Choroid plexus epithelial cell (primary cell): ENCODE results near the gene DLGAP1.
A peak's percentile ranks its signal among the peaks of the same experiment; 100 is the strongest.

ENCODE experiments used
- DNase-seq: peaks from one replicate; pipeline ENCODE4 v3.0.0-alpha.2; 2010; ENCODE audit warnings: low read depth
- H3K4me3 ChIP-seq: 2 replicates; pipeline ENCODE4 v1.5.1; 2011; ENCODE audit warnings: low read depth, mild to moderate bottlenecking, control low read depth, low read length, moderate library complexity
- TF ChIP-seq, protein P1 (sequence below): conservative IDR thresholded peaks from 2 replicates; pipeline ENCODE4 v1.5.1; 2011; ENCODE audit warnings: low read depth, mild to moderate bottlenecking, control low read depth, inconsistent platforms, low read length, moderate library complexity

DLGAP1 gene

DNA sequence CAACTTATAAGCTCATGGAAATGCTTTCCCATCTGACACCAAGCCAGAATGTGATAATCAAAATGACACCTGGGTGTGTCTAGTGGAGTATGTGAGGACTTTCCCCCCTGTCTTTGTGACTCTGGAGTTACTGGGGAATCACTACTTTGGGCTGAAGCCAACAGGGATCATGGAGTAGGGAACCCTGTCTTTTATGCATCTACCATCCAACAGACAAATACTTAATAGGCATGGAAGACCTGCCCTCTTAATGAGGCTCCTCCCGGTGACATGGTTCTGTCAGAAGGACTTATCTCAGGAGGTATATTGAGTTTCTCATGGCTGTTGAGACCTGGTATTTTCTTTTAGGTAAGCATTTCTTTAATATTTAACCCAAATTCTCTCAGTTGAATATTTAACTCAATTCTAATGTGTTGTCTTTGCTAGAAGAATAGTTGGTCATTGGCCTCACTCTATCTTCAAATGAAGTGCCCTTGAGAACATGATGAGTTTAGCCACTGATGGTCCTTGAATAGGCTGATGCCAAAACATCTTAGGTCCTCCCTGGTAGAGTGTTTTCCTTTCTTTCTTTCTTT, 963.0 kb downstream of the DLGAP1 start:
- no peak for DNase-seq
- TF ChIP-seq, protein P1, sequence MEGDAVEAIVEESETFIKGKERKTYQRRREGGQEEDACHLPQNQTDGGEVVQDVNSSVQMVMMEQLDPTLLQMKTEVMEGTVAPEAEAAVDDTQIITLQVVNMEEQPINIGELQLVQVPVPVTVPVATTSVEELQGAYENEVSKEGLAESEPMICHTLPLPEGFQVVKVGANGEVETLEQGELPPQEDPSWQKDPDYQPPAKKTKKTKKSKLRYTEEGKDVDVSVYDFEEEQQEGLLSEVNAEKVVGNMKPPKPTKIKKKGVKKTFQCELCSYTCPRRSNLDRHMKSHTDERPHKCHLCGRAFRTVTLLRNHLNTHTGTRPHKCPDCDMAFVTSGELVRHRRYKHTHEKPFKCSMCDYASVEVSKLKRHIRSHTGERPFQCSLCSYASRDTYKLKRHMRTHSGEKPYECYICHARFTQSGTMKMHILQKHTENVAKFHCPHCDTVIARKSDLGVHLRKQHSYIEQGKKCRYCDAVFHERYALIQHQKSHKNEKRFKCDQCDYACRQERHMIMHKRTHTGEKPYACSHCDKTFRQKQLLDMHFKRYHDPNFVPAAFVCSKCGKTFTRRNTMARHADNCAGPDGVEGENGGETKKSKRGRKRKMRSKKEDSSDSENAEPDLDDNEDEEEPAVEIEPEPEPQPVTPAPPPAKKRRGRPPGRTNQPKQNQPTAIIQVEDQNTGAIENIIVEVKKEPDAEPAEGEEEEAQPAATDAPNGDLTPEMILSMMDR, result no peak
- no peak overlapping the region for H3K4me3 ChIP-seq

DNA sequence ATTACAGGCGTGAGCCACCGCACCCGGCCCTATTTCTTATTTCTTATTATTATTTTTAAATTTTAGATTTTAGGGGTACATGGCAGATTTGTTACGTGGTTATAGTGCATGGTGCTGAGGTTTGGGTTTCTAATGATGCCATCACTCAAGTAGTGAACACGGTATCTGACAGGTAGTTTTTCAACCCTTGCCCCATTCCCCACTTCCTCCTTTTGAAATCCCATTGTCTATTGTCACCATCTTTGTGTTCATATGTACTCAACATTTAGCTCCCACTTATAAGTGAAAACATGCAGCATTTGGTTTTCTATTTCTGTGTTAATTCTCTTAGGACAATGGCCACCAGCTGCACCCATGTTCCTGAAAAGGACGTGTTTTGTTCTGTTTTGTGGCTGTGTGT, 965.6 kb downstream of the DLGAP1 start:
- no peak for DNase-seq
- TF ChIP-seq, protein P1, result no peak
- H3K4me3 ChIP-seq, result no peak overlapping the region

DNA sequence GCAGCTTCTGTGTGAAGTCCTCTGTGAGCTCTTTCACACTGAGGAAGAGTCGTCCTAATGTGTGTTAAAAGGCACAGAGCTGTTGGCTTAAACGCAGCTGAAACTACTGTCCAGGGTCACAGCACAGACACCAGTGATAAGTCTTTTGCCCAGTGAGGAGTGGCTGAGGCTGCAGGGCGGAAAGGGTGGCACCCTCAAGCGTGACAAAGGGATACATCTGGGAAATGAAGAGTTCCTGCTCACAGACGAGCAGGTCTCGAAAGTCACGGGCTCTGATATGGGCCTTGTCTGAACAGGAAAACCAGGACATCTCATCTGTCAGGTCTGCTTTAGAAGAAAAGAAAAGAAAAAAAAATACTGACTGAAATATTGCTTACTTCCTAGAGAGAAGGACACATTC, 968.6 kb downstream of the DLGAP1 start:
- TF ChIP-seq, protein P1, result no peak
- no peak overlapping the region for H3K4me3 ChIP-seq

DNA sequence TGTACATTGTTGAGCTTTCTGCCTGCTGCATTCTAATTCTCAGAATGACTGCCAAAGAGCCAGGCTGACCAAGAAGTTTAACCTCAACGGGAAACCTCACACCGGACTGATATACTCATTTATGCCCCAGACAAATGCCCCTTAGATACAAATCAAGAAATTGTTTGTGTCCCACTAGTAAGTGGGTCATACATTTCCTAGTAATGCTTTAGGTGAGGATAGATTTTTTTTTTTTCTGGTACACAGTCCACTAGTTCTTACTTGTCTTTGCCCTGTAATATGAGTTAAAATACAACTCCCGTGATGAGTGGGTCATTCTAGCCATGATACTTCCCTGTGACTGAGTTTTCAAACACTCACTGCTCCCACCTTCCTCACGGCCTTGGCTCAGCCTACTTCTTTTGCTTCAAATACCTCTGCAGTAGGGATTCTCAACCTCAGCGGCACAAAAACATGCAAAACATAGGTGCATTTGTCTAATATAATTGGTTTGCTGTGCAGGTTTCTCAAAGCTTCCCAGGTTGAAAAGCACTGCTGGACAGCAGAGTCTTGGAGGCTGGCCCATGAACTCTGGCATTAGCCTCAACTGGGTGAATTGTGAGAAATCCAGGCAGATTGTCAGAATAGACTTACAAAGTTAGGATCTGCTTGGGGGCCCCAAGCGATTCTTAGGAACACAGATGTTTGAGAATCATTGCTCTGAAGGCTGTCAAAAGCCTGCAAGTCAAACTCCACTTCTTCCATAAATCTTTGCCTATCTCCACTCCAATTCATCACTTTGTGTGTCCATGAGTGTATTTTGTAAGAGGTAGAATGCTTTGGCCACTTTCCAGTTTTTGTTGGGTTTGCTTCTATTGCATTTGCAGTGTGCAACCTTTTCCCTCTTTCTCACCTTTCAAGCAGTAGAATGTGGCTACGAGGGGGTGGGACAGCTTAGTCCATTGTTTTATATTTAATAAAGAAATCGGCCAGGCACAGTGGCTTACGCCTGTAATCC, 969.7 kb downstream of the DLGAP1 start:
- DNase-seq, result no peak
- TF ChIP-seq, protein P1, result no peak
- H3K4me3 ChIP-seq, result no peak overlapping the region

More for the DNA sequence above, 968.6 kb downstream of the DLGAP1 start:
- DNase-seq, result no peak

DNA sequence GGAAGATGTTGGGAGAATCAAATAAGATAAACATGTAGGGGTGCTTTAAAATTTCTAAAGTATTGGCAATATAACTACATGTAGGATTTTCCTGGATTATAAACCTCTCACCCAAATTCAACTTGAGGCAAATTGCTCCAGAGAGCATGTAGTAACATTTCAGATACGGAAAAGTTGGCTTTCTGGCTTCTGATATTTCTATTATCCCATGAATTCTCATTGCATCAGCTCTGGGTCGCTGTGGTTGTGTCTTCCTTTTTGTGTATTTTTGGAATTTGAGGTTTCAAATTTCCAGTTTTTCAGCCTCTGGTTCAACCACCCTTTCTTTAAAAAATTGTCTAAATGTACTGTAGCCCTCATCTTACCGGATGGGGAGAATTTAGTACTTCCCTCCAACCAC, 972.8 kb downstream of the DLGAP1 start:
- TF ChIP-seq, protein P1, result no peak
- no peak overlapping the region for H3K4me3 ChIP-seq
- no peak for DNase-seq

DNA sequence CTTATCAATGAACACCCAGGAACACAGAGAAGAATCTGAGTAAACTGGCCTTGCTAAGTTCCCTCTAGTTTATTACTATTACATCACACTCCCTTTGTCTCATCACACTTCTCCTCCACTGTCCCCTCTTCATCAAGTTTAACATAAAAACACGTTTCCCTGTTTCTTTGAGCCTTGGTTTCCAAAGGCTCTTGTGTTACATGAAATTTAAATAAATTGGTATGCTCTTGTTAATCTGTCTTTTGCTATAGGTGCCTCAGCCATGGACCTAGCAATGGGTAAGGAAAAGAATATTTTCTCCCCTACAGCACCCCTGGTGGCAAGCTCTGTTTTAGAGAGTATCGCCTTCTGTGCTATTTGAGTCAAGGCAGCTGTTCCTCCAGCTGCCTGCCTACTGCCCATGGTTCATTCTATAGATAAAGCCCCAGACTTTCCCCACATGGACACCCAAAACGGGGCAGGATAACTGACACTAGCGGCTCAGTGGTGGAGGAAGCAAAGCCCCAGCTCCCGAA, 973.4 kb downstream of the DLGAP1 start:
- H3K4me3 ChIP-seq, result no peak overlapping the region
- peak; percentile 66 for DNase-seq
- TF ChIP-seq, protein P1, result peak; percentile 75
